ENCODE measurements around the gene EHF. TPM values are rescaled to one million over a fixed set of nuclear protein-coding genes. Genes with fewer than 3 reads are reported as not detected.

Gene EHF
- total and polyA plus RNA-seq, 2 of the 8 experiments (the other 6 are each of a cell fraction or from before 2014, with no cell fraction given), result not detected

DNA sequence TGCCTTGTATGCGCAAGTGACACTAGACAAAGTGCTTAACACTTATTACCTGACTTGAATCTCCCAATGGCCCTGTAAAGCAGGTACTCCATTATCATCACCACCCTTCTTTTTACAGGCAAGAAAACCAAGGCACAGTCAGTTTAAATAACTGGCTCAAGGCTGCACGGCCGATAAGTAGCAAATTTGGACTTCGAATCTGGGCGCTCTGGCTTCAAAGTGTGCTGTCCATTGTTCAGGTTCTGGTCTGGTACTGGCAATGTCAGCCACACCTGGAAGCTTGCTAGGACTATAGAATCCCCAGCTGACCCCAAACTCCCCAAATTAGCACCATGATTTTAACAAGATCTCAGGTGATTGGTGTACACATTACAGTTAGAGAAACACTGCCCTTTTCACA is 19.3 kb upstream of the EHF start:
- Histone ChIP-seq H3K36me3 (ENCODE audit: control insufficient read depth in 2 of 4, insufficient read depth in 4 of 4, low read length in 3 of 4) (no peaks in the 10 kb centered on the region), H4K8ac (ENCODE audit: extremely low read depth, insufficient read depth, low read length) (no peak overlapping the region), H3K9me3 (ENCODE audit: insufficient read depth in 2 of 2, low read depth in 1 of 2, low read length in 1 of 2) (no peaks in the 10 kb centered on the region), H3K27me3 (replicated peaks in 1 of 4; ENCODE audit: control insufficient read depth in 3 of 4, extremely low read depth in 1 of 4, insufficient read depth in 3 of 4, low read length in 3 of 4) (no peaks in the 10 kb centered on the region), H3K23ac (ENCODE audit: insufficient read length) (no peak overlapping the region), H3K56ac (replicated peaks; ENCODE audit: insufficient read length, low read depth, low read length) (no peak overlapping the region), H3K4me2 (ENCODE audit: insufficient read depth in 1 of 2, low read depth in 2 of 2, low read length in 2 of 2) (no peak overlapping the region), H2BK15ac (ENCODE audit: low read length) (no peak overlapping the region), H4K20me1 (replicated peaks in 1 of 2; ENCODE audit: control insufficient read depth in 1 of 2, insufficient read depth in 2 of 2, low read length in 2 of 2) (no peaks in the 10 kb centered on the region), H3K14ac (ENCODE audit: insufficient read length) (no peak overlapping the region), H2BK5ac (ENCODE audit: low read depth, low read length) (no peak overlapping the region), H3K18ac (ENCODE audit: extremely low read depth, low read length) (no peak overlapping the region), H2BK20ac (ENCODE audit: low read length) (no peak overlapping the region), H4K91ac (replicated peaks; ENCODE audit: insufficient read length, low read length) (no peak overlapping the region), H3K4ac (replicated peaks; ENCODE audit: insufficient read length, low read depth, low read length) (no peak overlapping the region), H2BK12ac (ENCODE audit: low read depth, low read length) (no peak overlapping the region), H2AK5ac (ENCODE audit: low read depth, low read length) (no peak overlapping the region), H3K4me3 (ENCODE audit: extremely low read depth in 1 of 4, insufficient read depth in 2 of 4, low read depth in 3 of 4, low read length in 4 of 4) (no peak overlapping the region), H3K79me1 (ENCODE audit: low read depth, low read length) (no peaks in the 10 kb centered on the region), H3K27ac (ENCODE audit: low read depth, low read length) (no peak overlapping the region), H2BK120ac (replicated peaks; ENCODE audit: low read depth, low read length) (no peak overlapping the region), H4K5ac (ENCODE audit: insufficient read length, low read depth, low read length) (no peak overlapping the region), H2AFZ (ENCODE audit: low read length) (no peak overlapping the region), H3K4me1 (replicated peaks in 1 of 4; ENCODE audit: control insufficient read depth in 3 of 4, insufficient read depth in 4 of 4, low read length in 3 of 4) (no peaks in the 10 kb centered on the region), H3K23me2 (ENCODE audit: low read depth, low read length) (no peaks in the 10 kb centered on the region), H3K9ac (replicated peaks in 1 of 4; ENCODE audit: extremely low read depth in 1 of 4, low read depth in 3 of 4, low read length in 3 of 4) (no peak overlapping the region), H3K79me2 (ENCODE audit: control insufficient read depth in 1 of 2, insufficient read depth in 2 of 2, low read length in 2 of 2) (no peaks in the 10 kb centered on the region)
- POLR2A ChIA-PET (ENCODE audit: partially characterized antibody), result interaction anchor here (0.6 kb wide), 1 partner anchor 39 kb away, joined by 4 read pairs; no protein-coding TSS in a partner anchor
- CTCF ChIA-PET (ENCODE audit: partially characterized antibody), result interaction anchor here (0.6 to 1.7 kb wide), 7 partner anchors 15 to 797 kb away, joined by 3 to 15 read pairs (median 3); no protein-coding TSS in a partner anchor
- 87% methylated on average over 5 of the region's 5 CpGs; no CpG with 5 or more reads in 1 of the 2 experiments for WGBS, 2 experiments (ENCODE audit: extremely low coverage in 1 of 2, insufficient coverage in 1 of 2, insufficient read length in 1 of 2, insufficient replicate concordance in 2 of 2, low coverage in 1 of 2, low lambda C conversion rate in 2 of 2, missing lambda C conversion rate in 1 of 2)
- DNase-seq (ENCODE audit: low read depth in 1 of 2, low spot score in 2 of 2) (no peak), FAIRE-seq (no peak)
- TF ChIP-seq SIX5 (IDR thresholded peaks at IDR 0.05; ENCODE audit: low read depth, low read length), result no peak
- no peak for TF ChIP-seq MAFK (IDR thresholded peaks at IDR 0.05; ENCODE audit: low read depth, low read length)
- no peak for TF ChIP-seq JUND (IDR thresholded peaks at IDR 0.05; ENCODE audit: low read length)
- TF ChIP-seq BCL11A (IDR thresholded peaks at IDR 0.05; ENCODE audit: low read depth in 2 of 2, low read length in 2 of 2), result no peak
- no peak for TF ChIP-seq TBP (IDR thresholded peaks at IDR 0.05; ENCODE audit: low read depth, low read length)
- no peak for TF ChIP-seq NANOG (IDR thresholded peaks at IDR 0.05; ENCODE audit: insufficient read depth, low read depth, low read length, poor library complexity, severe bottlenecking)
- TF ChIP-seq, protein P1, sequence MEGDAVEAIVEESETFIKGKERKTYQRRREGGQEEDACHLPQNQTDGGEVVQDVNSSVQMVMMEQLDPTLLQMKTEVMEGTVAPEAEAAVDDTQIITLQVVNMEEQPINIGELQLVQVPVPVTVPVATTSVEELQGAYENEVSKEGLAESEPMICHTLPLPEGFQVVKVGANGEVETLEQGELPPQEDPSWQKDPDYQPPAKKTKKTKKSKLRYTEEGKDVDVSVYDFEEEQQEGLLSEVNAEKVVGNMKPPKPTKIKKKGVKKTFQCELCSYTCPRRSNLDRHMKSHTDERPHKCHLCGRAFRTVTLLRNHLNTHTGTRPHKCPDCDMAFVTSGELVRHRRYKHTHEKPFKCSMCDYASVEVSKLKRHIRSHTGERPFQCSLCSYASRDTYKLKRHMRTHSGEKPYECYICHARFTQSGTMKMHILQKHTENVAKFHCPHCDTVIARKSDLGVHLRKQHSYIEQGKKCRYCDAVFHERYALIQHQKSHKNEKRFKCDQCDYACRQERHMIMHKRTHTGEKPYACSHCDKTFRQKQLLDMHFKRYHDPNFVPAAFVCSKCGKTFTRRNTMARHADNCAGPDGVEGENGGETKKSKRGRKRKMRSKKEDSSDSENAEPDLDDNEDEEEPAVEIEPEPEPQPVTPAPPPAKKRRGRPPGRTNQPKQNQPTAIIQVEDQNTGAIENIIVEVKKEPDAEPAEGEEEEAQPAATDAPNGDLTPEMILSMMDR (IDR thresholded peaks at IDR 0.05; ENCODE audit: control extremely low read depth in 1 of 3, insufficient read depth in 1 of 3, low read depth in 1 of 3, low read length in 3 of 3), result no peak
- TF ChIP-seq CHD1 (IDR thresholded peaks at IDR 0.05; ENCODE audit: low read depth, low read length), result no peak
- no peak for TF ChIP-seq BRCA1 (IDR thresholded peaks at IDR 0.05; ENCODE audit: low read depth, low read length)
- TF ChIP-seq GABPA (IDR thresholded peaks at IDR 0.05; ENCODE audit: borderline replicate concordance, insufficient read depth, low read length), result no peak
- TF ChIP-seq, protein P2, sequence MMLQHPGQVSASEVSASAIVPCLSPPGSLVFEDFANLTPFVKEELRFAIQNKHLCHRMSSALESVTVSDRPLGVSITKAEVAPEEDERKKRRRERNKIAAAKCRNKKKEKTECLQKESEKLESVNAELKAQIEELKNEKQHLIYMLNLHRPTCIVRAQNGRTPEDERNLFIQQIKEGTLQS (IDR thresholded peaks at IDR 0.05; ENCODE audit: insufficient read depth, low read depth, low read length), result no peak
- TF ChIP-seq RFX5 (IDR thresholded peaks at IDR 0.05; ENCODE audit: borderline replicate concordance, low read depth, low read length), result no peak
